ENCODE results near the gene EPM2A.

DNA sequence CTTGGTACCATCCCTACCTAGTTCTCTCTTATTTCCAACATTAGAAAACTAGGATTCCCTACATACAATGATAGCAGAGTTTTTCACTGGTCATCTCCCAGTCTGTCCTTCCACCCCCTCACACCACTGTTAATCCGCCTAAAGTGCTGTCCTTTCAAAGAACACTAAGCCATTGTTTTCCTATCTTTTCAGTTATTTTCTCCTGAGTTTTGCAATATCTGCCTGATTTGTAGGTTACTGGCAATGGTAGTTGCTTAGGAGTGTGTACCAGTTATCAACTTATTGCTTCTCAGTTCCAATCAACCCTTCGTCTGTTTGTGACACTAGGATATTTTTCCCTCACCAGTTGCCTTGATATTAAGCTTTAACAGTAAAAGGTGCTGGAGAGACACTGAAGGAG, 135.0 kb downstream of the EPM2A start:
- no peak for TF ChIP-seq POLR2AphosphoS5 (IDR thresholded peaks at IDR 0.05; ENCODE audit: low read depth)
- TF ChIP-seq, protein P1, sequence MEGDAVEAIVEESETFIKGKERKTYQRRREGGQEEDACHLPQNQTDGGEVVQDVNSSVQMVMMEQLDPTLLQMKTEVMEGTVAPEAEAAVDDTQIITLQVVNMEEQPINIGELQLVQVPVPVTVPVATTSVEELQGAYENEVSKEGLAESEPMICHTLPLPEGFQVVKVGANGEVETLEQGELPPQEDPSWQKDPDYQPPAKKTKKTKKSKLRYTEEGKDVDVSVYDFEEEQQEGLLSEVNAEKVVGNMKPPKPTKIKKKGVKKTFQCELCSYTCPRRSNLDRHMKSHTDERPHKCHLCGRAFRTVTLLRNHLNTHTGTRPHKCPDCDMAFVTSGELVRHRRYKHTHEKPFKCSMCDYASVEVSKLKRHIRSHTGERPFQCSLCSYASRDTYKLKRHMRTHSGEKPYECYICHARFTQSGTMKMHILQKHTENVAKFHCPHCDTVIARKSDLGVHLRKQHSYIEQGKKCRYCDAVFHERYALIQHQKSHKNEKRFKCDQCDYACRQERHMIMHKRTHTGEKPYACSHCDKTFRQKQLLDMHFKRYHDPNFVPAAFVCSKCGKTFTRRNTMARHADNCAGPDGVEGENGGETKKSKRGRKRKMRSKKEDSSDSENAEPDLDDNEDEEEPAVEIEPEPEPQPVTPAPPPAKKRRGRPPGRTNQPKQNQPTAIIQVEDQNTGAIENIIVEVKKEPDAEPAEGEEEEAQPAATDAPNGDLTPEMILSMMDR (conservative IDR thresholded peaks at IDR 0.05; ENCODE audit: low read depth in 2 of 2) = no peak
- no peak for TF ChIP-seq EZH2 (IDR thresholded peaks at IDR 0.05; ENCODE audit: low read depth, unreplicated experiment)
- TF ChIP-seq, protein P2, sequence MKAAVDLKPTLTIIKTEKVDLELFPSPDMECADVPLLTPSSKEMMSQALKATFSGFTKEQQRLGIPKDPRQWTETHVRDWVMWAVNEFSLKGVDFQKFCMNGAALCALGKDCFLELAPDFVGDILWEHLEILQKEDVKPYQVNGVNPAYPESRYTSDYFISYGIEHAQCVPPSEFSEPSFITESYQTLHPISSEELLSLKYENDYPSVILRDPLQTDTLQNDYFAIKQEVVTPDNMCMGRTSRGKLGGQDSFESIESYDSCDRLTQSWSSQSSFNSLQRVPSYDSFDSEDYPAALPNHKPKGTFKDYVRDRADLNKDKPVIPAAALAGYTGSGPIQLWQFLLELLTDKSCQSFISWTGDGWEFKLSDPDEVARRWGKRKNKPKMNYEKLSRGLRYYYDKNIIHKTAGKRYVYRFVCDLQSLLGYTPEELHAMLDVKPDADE (IDR thresholded peaks at IDR 0.05) = no peak
